ENCODE results near the gene TMEM247. TPM values are rescaled to one million over a fixed set of nuclear protein-coding genes. Genes with fewer than 3 reads are reported as not detected.

Gene TMEM247
- polyA plus RNA-seq, 4 donors = not detected

DNA sequence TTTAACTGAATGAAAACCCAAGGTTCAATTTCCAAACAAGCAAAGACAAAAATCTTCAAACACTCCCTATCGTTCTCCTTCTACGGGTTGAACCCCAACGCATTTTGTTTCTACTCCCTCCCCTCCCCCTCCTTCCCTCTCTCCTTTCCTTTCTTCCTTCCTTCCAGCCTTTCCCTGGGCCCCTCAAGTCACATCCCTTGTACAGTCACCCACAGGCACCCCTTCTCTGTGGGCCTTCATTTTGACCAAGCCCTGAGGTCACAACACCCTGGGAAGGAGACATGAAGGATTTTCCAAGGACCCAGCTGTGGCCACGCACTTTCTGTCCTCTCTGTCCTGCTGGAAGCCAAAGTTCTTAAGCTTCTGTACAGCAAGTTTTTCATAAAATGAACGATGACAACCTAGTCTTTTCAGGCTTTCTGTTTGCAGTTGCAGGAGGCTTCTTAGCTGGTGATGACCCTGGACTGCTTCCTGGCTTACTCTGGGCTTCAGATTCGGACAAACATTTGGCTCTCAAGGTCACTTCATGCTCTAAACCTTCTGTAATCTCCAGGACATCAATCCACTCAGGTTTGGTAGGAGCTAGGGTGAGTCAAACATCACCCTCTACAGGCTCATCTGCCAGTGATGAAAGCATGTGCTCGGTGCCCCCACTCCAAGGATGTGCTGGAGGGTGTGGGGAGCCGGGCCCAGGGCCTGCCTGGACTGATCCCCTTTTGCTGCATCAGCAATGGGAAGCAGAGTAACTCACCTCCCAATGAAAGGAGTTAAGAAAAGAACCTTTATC, 25.5 kb downstream of the TMEM247 start:
- DNase-seq (no peak), FAIRE-seq (no peak)
- H3K4me1 ChIP-seq (ENCODE audit: control insufficient read depth in 3 of 3, insufficient read depth in 2 of 3, low read depth in 1 of 3, low read length in 2 of 3) = peaks cover 0 to 8% (median 0%) of the 10 kb centered on the region in 3 donors
- WGBS, 3 donors = 80 to 84% (median 82%) methylated on average over 8 of the region's 8 CpGs
- H3K27me3 ChIP-seq (ENCODE audit: control insufficient read depth in 3 of 3, insufficient read depth in 3 of 3, low read length in 3 of 3) = no peaks in the 10 kb centered on the region
- H3K9me3 ChIP-seq (ENCODE audit: control insufficient read depth in 2 of 2, insufficient read depth in 1 of 2, low read depth in 1 of 2, low read length in 1 of 2) = no peaks in the 10 kb centered on the region
- no peak overlapping the region for H3K27ac ChIP-seq (ENCODE audit: low read depth in 1 of 3, low read length in 2 of 3)
- no peaks in the 10 kb centered on the region for H3K36me3 ChIP-seq (ENCODE audit: control insufficient read depth in 3 of 3, insufficient read depth in 2 of 3, low read depth in 1 of 3, low read length in 3 of 3)
- no peak overlapping the region for H3K4me3 ChIP-seq (ENCODE audit: low read depth in 1 of 3, low read length in 3 of 3)

DNA sequence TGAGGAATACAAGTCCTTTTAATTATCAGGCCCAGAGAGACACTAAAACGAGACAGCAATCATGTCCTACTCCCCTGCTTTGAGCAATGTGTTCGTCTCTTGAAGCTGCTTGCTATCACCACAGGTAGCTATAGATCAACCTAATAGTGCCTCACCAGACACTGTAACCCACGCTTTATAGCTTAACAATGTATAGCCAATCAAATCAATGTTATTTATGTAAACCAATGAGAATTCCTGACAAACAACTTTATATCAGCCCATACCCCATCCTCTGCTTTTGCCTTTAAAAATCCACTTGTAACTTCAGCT, 26.1 kb downstream of the TMEM247 start:
- no peak for FAIRE-seq
- no peaks in the 10 kb centered on the region for H3K9me3 ChIP-seq (ENCODE audit: control insufficient read depth in 2 of 2, insufficient read depth in 1 of 2, low read depth in 1 of 2, low read length in 1 of 2)
- H3K36me3 ChIP-seq (ENCODE audit: control insufficient read depth in 3 of 3, insufficient read depth in 2 of 3, low read depth in 1 of 3, low read length in 3 of 3) = no peaks in the 10 kb centered on the region
- no peak overlapping the region for H3K4me3 ChIP-seq (ENCODE audit: low read depth in 1 of 3, low read length in 3 of 3)
- H3K27ac ChIP-seq (ENCODE audit: low read depth in 1 of 3, low read length in 2 of 3) = no peak overlapping the region
- WGBS, 3 donors = 89 to 94% (median 93%) methylated on average over 3 of the region's 3 CpGs
- no peaks in the 10 kb centered on the region for H3K27me3 ChIP-seq (ENCODE audit: control insufficient read depth in 3 of 3, insufficient read depth in 3 of 3, low read length in 3 of 3)
- H3K4me1 ChIP-seq (ENCODE audit: control insufficient read depth in 3 of 3, insufficient read depth in 2 of 3, low read depth in 1 of 3, low read length in 2 of 3) = peaks cover 0 to 8% (median 0%) of the 10 kb centered on the region in 3 donors
- DNase-seq = no peak

DNA sequence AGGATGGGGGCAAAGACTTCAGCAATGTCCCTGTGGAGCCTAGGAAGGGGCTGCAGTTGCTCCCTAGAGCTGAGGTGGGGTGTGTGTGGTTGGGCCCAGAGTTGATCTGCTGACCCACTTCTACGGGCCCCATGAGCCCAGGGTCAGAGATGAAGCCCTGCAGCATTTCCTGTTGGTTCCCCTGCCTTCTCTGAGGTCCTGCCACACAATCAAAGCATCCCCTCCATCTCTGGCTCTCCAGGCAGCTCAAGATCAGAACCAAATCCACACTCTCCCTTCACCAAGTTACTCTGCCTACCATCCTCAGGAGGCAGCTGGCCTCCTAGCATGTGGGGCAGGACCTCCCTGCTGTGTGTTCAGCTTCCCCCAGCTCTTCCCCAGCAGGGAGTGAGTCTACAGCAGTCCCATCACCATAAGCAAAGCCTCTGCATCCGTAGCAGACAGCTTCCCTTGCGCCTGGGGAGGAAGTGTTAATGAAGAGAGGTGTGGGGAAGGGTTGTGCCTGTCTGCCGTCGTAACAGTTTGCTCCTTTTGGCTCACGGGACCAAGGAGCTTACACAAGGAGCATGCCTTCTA, 26.9 kb downstream of the TMEM247 start:
- DNase-seq = no peak

DNA sequence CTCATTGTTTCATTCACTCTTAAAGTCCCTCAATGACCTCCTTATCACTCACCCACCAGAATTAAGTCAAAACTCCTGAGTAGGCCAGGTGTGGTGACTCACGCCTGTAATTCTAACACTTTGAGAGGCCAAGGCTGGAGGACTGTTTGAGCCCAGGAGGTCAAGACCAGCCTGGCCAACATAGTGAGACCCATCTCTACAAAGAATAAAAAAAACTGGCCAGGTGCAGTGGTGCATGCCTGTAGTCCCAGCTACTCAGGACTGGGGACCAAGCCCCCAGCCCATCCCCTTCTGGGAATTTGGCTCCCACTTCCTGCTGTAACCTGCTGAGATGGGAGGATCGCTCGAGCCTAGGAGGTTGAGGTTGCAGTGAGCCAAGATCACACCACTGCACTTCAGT, 28.9 kb downstream of the TMEM247 start:
- Histone ChIP-seq H3K4me3 (ENCODE audit: low read depth in 1 of 3, low read length in 3 of 3) (no peak overlapping the region), H3K36me3 (ENCODE audit: control insufficient read depth in 3 of 3, insufficient read depth in 2 of 3, low read depth in 1 of 3, low read length in 3 of 3) (no peaks in the 10 kb centered on the region), H3K9me3 (ENCODE audit: control insufficient read depth in 2 of 2, insufficient read depth in 1 of 2, low read depth in 1 of 2, low read length in 1 of 2) (no peaks in the 10 kb centered on the region), H3K27me3 (ENCODE audit: control insufficient read depth in 3 of 3, insufficient read depth in 3 of 3, low read length in 3 of 3) (no peaks in the 10 kb centered on the region), H3K27ac (ENCODE audit: low read depth in 1 of 3, low read length in 2 of 3) (no peak overlapping the region), H3K4me1 (ENCODE audit: control insufficient read depth in 3 of 3, insufficient read depth in 2 of 3, low read depth in 1 of 3, low read length in 2 of 3) (no peaks in the 10 kb centered on the region)
- no peak for FAIRE-seq
- WGBS, 3 donors = 83 to 91% (median 88%) methylated on average over 3 of the region's 3 CpGs
- DNase-seq = no peak

More for the DNA sequence above, 26.9 kb downstream of the TMEM247 start:
- Histone ChIP-seq H3K36me3 (ENCODE audit: control insufficient read depth in 3 of 3, insufficient read depth in 2 of 3, low read depth in 1 of 3, low read length in 3 of 3) (no peaks in the 10 kb centered on the region), H3K27ac (ENCODE audit: low read depth in 1 of 3, low read length in 2 of 3) (no peak overlapping the region), H3K4me1 (ENCODE audit: control insufficient read depth in 3 of 3, insufficient read depth in 2 of 3, low read depth in 1 of 3, low read length in 2 of 3) (peaks cover 0 to 8% (median 0%) of the 10 kb centered on the region in 3 donors), H3K9me3 (ENCODE audit: control insufficient read depth in 2 of 2, insufficient read depth in 1 of 2, low read depth in 1 of 2, low read length in 1 of 2) (no peaks in the 10 kb centered on the region), H3K4me3 (ENCODE audit: low read depth in 1 of 3, low read length in 3 of 3) (no peak overlapping the region), H3K27me3 (ENCODE audit: control insufficient read depth in 3 of 3, insufficient read depth in 3 of 3, low read length in 3 of 3) (no peaks in the 10 kb centered on the region)
- no peak for FAIRE-seq
- 51 to 64% (median 56%) methylated on average over 6 of the region's 6 CpGs for WGBS, 3 donors

DNA sequence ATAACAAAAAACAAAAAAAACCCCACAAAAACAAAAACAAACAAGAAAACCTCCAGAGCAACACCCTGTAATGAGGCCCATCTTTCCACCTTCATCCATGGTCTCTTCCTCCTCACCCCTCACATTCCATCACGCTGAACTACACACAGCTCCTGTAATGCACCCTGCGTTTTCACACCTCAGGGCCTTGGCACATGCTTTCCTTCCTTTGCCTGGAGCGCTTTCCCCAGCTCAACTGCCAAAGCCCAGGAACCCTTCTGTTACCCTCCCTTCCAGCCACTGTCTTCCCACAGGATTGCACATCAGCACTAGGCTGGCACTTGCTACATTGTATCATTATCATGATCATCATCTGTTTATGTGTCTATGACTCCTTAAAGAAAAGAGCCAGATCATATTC, 29.4 kb downstream of the TMEM247 start:
- Histone ChIP-seq H3K36me3 (ENCODE audit: control insufficient read depth in 3 of 3, insufficient read depth in 2 of 3, low read depth in 1 of 3, low read length in 3 of 3) (no peaks in the 10 kb centered on the region), H3K27ac (ENCODE audit: low read depth in 1 of 3, low read length in 2 of 3) (no peak overlapping the region), H3K27me3 (ENCODE audit: control insufficient read depth in 3 of 3, insufficient read depth in 3 of 3, low read length in 3 of 3) (no peaks in the 10 kb centered on the region), H3K9me3 (ENCODE audit: control insufficient read depth in 2 of 2, insufficient read depth in 1 of 2, low read depth in 1 of 2, low read length in 1 of 2) (no peaks in the 10 kb centered on the region), H3K4me3 (ENCODE audit: low read depth in 1 of 3, low read length in 3 of 3) (no peak overlapping the region), H3K4me1 (ENCODE audit: control insufficient read depth in 3 of 3, insufficient read depth in 2 of 3, low read depth in 1 of 3, low read length in 2 of 3) (no peaks in the 10 kb centered on the region)
- 94 to 98% (median 96%) methylated on average over 3 of the region's 3 CpGs for WGBS, 3 donors
- no peak for FAIRE-seq
- DNase-seq = no peak

DNA sequence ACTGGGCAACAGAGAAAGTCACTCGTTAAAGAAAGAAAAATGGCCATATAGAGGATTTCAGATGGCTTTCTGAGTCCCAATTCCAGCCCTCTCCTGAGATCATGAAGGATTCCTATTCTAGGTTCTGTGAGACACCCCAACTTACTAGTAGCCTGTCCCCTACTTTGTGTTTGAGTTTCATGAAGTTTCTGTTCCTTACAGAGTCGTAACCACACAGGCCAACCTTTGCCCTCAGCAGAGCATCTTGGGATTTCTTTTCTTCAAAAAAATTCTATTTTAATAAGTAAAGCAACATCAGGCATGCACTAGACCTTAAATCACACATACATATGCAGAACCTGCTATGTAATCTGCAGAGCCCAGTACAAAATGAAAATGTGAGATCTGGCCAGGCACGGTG, 30.4 kb downstream of the TMEM247 start:
- no peaks in the 10 kb centered on the region for H3K36me3 ChIP-seq (ENCODE audit: control insufficient read depth in 3 of 3, insufficient read depth in 2 of 3, low read depth in 1 of 3, low read length in 3 of 3)
- no peak for DNase-seq
- 81 to 87% (median 83%) methylated on average over 3 of the region's 3 CpGs for WGBS, 3 donors
- H3K9me3 ChIP-seq (ENCODE audit: control insufficient read depth in 2 of 2, insufficient read depth in 1 of 2, low read depth in 1 of 2, low read length in 1 of 2) = peaks cover 0 to 4% of the 10 kb centered on the region in 2 donors
- H3K27me3 ChIP-seq (ENCODE audit: control insufficient read depth in 3 of 3, insufficient read depth in 3 of 3, low read length in 3 of 3) = no peaks in the 10 kb centered on the region
- H3K4me3 ChIP-seq (ENCODE audit: low read depth in 1 of 3, low read length in 3 of 3) = no peak overlapping the region
- no peak overlapping the region for H3K27ac ChIP-seq (ENCODE audit: low read depth in 1 of 3, low read length in 2 of 3)
- no peak for FAIRE-seq
- no peaks in the 10 kb centered on the region for H3K4me1 ChIP-seq (ENCODE audit: control insufficient read depth in 3 of 3, insufficient read depth in 2 of 3, low read depth in 1 of 3, low read length in 2 of 3)

DNA sequence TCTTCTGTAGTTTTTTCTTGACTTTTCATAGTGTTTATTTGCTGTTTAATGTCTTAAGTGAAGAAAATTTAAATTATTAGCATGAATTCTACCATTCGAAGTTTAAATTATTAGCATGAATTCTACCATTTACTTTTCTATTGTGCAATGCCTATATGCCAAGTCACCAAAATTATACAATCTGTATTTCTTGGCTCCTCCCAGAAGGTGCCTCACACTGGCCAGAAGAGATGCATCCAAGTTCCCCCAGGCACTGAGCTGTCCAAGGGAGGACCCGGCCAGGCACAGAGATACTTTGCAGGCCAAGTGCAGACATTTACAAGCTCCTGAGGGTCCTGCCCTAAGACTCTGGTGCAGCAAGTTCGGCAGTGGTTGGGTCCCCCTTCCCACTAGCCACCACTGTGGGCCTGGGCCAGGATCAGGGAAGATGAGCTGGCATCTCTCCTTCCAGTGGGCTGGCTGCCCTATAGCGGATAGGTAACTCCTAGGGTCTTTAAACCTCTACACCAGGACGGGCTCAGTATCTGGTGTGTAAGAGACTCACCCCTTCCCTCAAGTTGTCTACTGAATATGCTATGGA, 31.3 kb downstream of the TMEM247 start:
- DNase-seq = no peak
- 87 to 90% (median 90%) methylated on average over 5 of the region's 5 CpGs for WGBS, 3 donors
- no peak overlapping the region for H3K27ac ChIP-seq (ENCODE audit: low read depth in 1 of 3, low read length in 2 of 3)
- H3K27me3 ChIP-seq (ENCODE audit: control insufficient read depth in 3 of 3, insufficient read depth in 3 of 3, low read length in 3 of 3) = no peaks in the 10 kb centered on the region
- no peak overlapping the region for H3K4me3 ChIP-seq (ENCODE audit: low read depth in 1 of 3, low read length in 3 of 3)
- no peaks in the 10 kb centered on the region for H3K4me1 ChIP-seq (ENCODE audit: control insufficient read depth in 3 of 3, insufficient read depth in 2 of 3, low read depth in 1 of 3, low read length in 2 of 3)
- no peaks in the 10 kb centered on the region for H3K36me3 ChIP-seq (ENCODE audit: control insufficient read depth in 3 of 3, insufficient read depth in 2 of 3, low read depth in 1 of 3, low read length in 3 of 3)
- H3K9me3 ChIP-seq (ENCODE audit: control insufficient read depth in 2 of 2, insufficient read depth in 1 of 2, low read depth in 1 of 2, low read length in 1 of 2) = peaks cover 0 to 6% of the 10 kb centered on the region in 2 donors
- FAIRE-seq = no peak

DNA sequence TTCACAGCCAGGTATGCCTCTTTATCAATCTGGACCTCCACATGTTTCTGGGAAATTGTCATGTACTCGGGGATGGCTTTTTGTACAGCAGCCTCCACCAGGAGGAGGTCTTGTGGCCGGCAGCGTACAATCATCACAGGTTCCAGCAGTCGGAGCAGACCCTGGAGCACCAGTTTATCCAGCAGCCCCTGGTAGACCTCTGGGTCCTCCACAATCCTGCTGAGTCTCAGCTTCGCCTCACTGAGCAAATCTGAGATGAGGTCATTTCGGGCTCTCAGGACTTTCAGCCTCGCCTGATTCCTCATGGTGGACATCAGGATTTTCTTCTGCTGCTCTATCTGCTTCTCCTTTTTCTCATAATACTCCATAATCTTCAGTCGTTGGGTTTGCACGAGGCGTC, 32.8 kb downstream of the TMEM247 start:
- Histone ChIP-seq H3K4me1 (ENCODE audit: control insufficient read depth in 3 of 3, insufficient read depth in 2 of 3, low read depth in 1 of 3, low read length in 2 of 3) (no peaks in the 10 kb centered on the region), H3K27ac (ENCODE audit: low read depth in 1 of 3, low read length in 2 of 3) (no peak overlapping the region), H3K4me3 (ENCODE audit: low read depth in 1 of 3, low read length in 3 of 3) (no peak overlapping the region), H3K27me3 (ENCODE audit: control insufficient read depth in 3 of 3, insufficient read depth in 3 of 3, low read length in 3 of 3) (no peaks in the 10 kb centered on the region), H3K9me3 (ENCODE audit: control insufficient read depth in 2 of 2, insufficient read depth in 1 of 2, low read depth in 1 of 2, low read length in 1 of 2) (peaks cover 0 to 10% of the 10 kb centered on the region in 2 donors), H3K36me3 (ENCODE audit: control insufficient read depth in 3 of 3, insufficient read depth in 2 of 3, low read depth in 1 of 3, low read length in 3 of 3) (no peaks in the 10 kb centered on the region)
- DNase-seq (no peak), FAIRE-seq (no peak)
- 86 to 92% (median 87%) methylated on average over 10 of the region's 10 CpGs for WGBS, 3 donors
